NCI-H510A (cell line): ENCODE measurements around the gene PRKCZ.
A peak's percentile ranks its signal among the peaks of the same experiment; 100 is the strongest.

Experiments
- DNase-seq: peaks from one replicate; lab custom pipeline; 2025; lab: John Stamatoyannopoulos, UW

The PRKCZ gene

DNA sequence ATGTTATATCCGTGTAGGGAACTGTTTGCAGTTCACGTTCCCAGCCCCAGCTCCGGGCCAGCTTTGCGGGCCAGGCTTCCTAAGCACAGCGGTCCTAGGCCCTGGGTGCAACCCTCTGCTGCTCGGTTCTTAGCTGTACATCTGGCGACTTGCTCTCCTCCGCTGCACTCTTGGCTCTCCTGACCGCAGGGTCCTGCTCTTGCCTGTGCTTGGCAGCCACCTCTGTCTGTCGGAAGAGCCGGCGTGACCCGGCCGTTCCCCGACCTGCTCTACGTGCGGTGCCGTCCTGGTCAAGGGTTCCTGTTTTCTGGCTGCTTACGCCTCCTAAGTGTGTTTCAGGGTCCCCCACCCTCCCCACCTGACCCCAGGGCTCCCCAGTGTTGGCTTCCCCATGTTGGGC, 107.6 kb downstream of the PRKCZ start:
- DNase-seq, result no peak

DNA sequence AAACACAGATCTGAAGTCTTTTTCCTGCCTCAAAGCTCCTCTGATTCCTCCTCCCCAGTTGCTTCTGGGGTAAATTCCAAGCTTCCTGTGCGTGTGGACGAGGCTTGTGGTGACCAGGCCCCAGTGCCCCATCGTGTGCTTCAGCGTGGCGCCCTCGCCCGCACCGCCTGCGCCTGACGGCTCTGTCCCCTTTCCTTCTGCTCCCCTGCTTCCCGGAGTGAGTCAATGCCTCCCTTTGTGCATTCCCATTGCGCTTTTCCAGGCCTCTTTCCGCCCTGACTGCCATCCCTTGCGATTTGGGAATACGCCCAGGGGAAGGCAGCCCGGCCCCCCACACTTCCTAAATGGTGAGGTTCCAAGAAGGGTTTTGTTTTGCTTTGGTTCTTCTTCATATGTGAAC, 108.1 kb downstream of the PRKCZ start:
- DNase-seq, result no peak

GRCh38 chr1:2159124-2159523, 108.9 kb downstream of the PRKCZ start:
- no peak for DNase-seq

- no peak for DNase-seq
Observed at GRCh38 chr1:2160451-2161300, 110.5 kb downstream of the PRKCZ start.

DNA sequence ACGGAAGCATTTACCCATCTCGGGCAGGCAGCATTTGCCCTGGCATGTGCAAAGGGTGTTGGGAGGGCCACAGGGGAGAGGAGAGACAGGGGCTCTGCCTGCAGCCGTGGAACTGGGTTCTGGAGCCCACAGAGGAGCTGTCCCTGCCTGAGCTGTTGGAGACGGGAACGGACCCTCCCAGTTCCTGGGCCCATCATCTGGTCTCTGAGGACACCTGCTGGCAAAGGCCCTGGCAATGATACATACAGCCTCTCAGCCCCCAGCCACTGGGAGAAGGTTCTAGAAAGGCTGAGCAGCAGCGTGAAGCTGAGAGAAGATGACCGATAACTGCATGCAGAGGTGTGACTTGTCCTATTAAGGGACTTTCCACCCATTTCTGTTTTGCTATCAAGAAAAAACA, 113.0 kb downstream of the PRKCZ start:
- no peak for DNase-seq

- DNase-seq, result no peak
Observed at GRCh38 chr1:2165646-2166045, 115.4 kb downstream of the PRKCZ start.

DNA sequence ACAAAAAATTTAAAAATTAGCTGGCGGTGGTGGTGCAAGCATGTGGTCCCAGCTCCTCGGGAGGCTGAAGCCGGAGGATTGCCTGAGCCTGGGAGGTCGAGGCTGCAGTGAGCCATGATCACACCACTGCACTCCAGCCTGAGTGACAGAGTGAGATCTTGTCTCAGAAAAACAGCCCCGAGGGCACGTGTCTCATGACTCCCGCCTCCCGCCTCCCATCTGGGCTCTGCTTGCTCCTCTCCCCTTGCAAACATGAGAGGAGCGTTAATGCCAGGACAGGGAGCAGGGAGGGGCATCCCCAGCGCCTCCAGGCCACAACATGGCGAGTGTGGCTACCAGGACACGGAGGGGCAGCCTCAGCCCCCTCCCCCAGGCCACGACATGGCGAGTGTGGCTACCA, 116.0 kb downstream of the PRKCZ start:
- no peak for DNase-seq

- no peak for DNase-seq
Observed at GRCh38 chr1:2166695-2167094, 116.5 kb downstream of the PRKCZ start.

- DNase-seq, result no peak
Observed at GRCh38 chr1:2168090-2168489, 117.9 kb downstream of the PRKCZ start.

DNA sequence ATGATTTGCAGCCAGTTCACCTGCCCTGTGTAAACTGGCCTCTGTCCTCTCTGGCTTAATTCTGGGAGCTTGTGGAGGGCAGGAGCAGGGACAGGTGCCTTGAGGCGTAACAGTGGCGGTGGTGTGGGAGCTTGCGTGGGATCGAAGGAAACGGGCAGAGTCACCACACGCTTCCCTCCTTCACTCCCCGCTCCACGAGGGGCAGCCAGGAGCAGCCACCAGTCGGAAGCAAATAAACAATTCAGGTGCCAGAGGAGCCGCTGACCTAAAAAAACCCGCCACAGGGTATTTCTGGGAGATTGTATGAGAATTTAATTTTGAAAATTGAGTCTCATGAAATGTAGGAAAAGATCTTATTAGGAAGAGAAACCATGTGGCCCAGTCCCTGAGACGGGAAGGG, 118.3 kb downstream of the PRKCZ start:
- DNase-seq, result no peak

DNA sequence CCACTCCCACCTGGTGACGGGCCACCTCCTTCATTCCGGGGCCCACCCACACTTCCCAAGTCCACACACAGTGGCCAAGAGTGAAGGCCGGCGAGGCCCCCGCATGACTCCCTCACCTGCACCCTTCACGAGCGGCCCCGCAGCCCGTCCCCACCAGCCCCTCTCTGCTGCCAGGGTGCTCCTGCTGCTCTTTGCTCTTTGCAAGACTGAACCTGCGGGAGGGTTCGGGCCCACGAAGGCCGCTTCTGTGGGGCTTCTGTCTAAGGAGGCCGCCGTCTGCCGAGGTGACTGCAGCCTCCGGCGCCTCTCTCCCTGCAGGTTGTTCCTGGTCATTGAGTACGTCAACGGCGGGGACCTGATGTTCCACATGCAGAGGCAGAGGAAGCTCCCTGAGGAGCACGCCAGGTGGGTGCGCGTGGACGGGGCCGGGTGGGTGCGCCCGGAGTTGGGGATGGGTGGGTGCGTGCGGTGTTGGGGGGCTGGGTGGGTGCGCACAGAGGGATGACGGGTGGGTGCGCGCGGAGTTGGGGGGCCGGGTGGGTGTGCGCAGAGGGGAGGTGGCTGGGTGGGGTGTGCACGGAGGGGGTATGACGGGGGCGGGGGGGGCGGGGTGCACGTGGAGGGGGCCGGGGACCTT, 119.1 kb downstream of the PRKCZ start:
- no peak for DNase-seq

- no peak for DNase-seq
Observed at GRCh38 chr1:2170211-2170610, 120.0 kb downstream of the PRKCZ start.

GRCh38 chr1:2172012-2172411, 121.8 kb downstream of the PRKCZ start:
- DNase-seq, result no peak

DNA sequence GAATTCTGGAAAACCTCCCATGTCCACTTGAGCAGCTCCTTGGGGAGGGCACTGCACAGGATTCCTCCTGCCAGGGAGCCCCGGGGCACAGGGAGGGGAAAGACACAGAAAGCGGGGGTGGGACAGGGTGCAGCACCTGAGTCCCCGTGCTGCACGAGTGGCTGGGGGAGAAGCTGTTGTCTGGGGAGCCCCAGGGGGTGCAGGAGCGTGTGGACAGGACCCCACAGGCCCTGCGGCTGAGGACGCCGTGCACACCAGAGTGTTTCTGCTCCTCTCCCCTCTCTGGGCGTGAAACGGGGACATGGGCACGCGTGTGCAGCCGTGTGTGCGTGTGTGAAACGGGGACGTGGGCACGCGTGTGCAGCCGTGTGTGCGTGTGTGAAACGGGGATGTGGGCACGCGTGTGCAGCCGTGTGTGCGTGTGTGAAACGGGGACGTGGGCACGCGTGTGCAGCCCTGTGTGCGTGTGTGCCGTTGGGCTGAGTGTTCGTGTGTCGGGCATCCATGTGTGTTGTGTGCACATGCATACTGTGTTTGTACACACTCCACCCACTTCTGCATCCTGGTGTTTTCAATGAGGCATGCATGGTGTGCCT, 122.4 kb downstream of the PRKCZ start:
- no peak for DNase-seq

GRCh38 chr1:2173546-2174347, 123.5 kb downstream of the PRKCZ start:
- no peak for DNase-seq

DNA sequence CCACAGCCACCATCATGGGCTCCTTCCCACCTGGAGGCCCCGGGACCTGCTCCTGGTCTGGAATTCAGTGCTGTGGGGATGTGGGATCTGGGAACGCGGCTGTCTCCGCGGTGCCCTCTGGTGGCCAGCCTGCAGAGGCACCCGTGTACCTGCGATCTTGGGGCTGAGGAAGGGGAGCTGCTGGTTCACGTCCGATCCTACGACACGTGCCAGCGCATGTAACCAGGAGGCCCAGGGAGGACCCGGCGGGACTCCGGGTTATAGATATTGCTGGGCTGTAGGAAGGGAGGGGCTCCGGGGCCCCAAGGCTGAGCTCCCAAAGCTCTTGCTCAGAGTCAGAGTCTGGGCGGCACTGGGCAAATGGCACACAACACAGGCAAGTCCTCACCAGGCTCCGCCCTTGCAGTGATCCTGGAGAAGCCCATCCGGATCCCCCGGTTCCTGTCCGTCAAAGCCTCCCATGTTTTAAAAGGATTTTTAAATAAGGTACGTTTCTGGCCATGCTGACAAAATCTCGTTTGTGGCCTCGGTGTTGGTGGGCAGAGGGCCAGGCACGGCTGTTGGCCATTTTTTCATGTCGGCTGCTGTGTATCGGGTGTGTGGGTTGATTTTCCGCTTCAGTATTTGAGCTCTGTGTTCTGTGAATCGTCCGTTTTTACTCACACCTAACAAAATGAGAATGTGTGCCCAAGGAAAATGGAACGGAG, 124.3 kb downstream of the PRKCZ start:
- peak; percentile 54 for DNase-seq

DNA sequence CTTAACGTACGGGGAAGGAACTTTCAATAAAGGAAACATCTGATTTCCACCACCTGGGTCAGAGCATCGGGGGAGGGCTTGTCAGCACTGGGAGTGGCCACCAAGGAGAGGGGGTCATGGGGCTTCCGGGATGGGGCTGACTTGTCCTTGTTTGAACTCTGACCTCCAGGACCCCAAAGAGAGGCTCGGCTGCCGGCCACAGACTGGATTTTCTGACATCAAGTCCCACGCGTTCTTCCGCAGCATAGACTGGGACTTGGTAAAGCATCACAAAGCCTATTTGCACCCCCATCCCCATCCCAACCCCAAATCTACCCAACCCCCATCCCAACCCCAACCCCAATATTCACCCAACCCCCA, 124.8 kb downstream of the PRKCZ start:
- no peak for DNase-seq

DNA sequence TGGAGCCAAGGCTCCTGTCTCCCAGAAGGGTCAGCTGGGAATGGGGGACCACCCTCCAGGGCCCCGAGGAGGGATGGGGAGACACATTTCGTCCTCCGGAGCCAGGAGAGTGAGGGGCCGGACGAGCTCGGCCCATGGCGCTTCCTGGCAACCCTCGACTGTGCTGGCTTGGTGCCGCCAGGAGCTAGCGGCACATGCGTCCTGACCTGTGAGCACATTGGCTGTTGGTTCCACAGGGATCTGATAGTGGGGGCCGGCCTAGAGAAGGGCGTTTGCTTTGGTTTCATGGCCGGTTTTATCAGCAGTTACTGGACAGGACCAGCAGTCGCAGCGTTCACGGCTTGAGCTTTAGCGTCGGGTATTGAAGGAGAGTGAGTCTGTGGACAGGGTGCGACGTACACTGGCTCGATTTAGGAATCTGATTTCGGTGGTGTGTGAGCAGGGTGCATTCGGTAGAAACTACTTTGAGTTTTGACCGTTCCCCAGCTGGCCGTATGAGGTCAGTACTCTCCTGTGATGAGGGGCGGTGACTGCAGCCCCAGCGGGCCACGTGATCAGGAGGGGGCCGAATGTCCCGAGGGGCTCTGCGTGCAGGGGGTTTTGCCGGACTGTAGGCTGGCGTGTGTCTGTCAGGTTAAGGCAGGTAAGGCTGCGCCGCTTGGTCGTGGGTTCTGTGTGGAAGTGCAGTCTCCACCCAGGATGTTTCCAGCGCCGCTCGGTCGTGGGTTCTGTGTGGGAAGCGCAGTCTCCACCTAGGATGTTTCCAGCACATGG, 125.7 kb downstream of the PRKCZ start:
- DNase-seq, result no peak

- no peak for DNase-seq
Observed at GRCh38 chr1:2176615-2177014, 126.4 kb downstream of the PRKCZ start.

- no peak for DNase-seq
Observed at GRCh38 chr1:2177541-2177940, 127.3 kb downstream of the PRKCZ start.

DNA sequence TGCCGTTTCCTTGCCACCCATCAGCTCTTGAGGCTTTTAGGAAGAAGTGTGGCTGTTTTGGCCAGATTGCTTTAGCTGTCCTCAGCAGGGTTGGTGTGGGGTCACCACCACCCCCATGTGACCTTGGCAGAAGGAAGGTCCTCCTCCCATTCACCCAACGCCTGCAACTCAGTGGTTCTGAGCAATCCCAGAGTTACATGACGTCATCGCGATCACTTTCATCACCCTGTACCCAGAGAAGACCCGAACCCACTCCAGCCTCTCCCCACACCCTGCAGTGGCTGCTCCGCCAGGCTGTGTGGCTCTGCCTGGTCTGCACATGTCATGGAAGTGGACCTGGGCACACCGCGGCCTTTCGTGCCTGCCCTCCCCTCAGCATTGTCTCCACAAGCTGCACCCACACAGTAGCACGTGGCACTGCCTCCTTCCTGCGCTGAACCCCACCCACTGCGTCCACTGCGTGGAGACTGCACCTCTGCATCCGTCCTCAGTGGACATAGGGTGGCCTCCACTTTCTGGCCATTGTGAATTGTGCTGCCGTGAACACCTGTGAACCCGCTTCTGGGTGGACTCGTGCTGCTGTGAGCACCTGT, 127.8 kb downstream of the PRKCZ start:
- no peak for DNase-seq
